Measurements from ENCODE around the gene PTPRE.

Gene PTPRE

DNA sequence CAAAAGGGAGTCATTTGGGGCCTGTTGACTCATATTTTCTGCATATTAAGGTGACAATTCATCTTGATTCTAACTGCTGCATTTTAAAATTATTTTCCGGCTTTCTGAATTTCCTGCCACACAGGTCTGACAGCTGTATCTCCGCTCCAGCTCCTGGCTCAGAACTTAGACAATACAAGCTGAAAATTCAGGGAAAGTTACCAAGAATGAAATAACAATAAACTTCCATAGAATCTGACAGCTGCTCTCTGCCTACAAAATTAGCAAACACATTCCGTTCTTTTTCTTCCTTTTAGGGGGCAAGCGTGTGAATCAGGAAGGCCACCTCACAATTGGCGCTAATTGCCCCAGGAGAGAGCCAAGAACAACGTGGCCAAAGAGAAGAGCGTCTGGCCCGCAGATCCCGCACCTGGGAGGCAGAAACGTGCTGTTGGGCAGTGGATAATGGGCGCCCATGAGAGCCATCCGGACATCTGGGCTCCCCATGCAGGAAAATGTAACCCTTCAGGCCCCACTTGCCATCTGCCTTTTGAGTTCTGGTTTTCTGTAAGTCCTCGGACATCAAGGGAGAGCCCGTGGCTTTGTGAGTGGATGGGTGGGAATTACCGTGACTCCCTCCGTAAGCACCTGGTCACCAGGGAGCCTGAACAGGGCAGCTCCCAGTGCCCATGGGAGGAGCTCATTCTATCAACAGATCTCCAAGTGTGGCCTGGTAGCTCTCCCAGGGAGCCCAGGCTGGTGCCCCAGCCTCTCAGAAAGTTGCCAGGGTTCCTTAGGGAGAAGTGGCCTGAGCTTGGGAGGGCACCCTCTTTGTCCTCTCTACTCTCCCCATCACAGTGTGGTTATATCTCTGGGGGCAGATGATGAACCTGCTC, 19.1 kb upstream of the PTPRE start:
- Histone ChIP-seq H3K27ac (no peak overlapping the region), H3K36me3 (ENCODE audit: insufficient read depth, low read length) (no peaks in the 10 kb centered on the region), H3K9me3 (ENCODE audit: low read depth, low read length) (no peaks in the 10 kb centered on the region), H3K9ac (ENCODE audit: insufficient read length) (no peak overlapping the region), H3K4me3 (no peak overlapping the region)
- TF ChIP-seq EZH2 (IDR thresholded peaks at IDR 0.05): no peak
- TF ChIP-seq FOXP2 (optimal IDR thresholded peaks at IDR 0.05; ENCODE audit: control extremely low read depth, extremely low read length, insufficient read depth): no peak
- DNase-seq (ENCODE audit: low read depth, low spot score): no peak

DNA sequence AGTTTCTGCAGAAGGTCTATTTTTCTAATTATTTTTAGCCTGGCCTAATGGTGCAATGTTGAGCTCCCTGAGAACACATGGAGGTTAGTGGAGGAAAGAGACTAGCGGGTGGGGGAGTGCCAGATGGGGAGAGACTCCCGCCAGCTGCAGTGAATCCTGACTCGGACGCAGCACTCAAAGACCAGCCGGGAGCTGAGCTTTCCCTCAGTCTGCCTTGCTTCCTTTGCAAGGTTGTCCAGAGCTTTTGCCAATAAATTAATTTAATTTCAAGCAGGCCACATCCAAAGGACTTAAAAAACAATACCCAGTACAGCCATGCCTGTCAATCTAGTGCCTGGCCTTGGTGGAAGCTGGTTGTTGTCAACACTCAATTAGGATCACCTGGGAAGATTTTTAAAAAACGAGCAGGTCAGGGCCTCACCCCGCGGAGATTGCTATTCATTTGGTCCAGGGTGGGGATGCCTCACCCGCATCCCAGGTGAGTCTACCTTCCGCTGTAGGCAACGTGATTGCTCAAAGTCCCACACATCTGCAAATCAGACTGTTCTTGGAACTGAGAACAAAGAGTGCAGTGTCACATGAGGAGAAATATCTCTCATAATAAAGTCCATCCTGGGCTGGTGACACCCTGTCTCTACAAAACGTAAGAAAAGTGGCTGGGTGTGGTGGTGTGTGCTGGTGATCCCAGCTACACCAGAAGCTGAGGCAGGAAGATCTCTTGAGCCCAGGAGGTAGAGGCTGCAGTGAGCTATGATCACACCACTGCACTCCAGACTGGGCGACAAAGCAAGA, 18.2 kb upstream of the PTPRE start:
- no peak overlapping the region for H3K4me3 ChIP-seq
- H3K9ac ChIP-seq (ENCODE audit: insufficient read length): no peak overlapping the region
- DNase-seq (ENCODE audit: low read depth, low spot score): no peak
- H3K9me3 ChIP-seq (ENCODE audit: low read depth, low read length): no peaks in the 10 kb centered on the region
- no peaks in the 10 kb centered on the region for H3K36me3 ChIP-seq (ENCODE audit: insufficient read depth, low read length)
- TF ChIP-seq FOXP2 (optimal IDR thresholded peaks at IDR 0.05; ENCODE audit: control extremely low read depth, extremely low read length, insufficient read depth): no peak
- no peak for TF ChIP-seq EZH2 (IDR thresholded peaks at IDR 0.05)
- no peak for TF ChIP-seq POLR2AphosphoS5 (IDR thresholded peaks at IDR 0.05; ENCODE audit: borderline replicate concordance, low read depth, low read length)
- H3K27ac ChIP-seq: no peak overlapping the region

DNA sequence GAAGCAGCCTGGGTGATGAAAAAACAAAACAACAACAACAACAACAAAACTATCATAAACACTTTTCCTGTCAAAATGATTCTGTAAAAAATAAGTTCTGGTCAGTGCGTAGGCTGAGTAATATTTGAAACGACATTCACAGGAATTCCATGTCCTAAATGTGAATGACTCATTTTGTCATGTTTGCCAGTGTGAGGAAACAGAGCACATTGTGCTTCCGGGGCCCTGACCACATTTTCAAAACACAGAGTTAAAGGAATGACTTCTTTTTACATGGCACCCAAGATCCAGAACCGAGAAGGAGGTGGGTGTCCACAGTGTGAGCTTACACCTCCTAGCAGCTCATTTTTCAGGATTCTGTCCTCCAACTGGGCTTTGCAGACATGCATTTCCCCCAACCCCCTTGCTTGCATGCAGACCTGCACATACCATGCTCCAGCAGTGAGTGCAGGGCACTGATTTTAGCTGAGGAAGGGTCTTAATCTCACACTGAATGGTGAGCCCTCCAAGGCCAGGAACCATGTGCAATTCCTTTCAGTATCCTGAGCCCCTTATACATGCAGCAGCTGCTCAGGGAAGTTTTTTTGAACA, 17.2 kb upstream of the PTPRE start:
- Histone ChIP-seq H3K36me3 (ENCODE audit: insufficient read depth, low read length) (no peaks in the 10 kb centered on the region), H3K9me3 (ENCODE audit: low read depth, low read length) (no peaks in the 10 kb centered on the region), H3K9ac (ENCODE audit: insufficient read length) (no peak overlapping the region), H3K4me3 (no peak overlapping the region), H3K27ac (no peak overlapping the region)
- DNase-seq (ENCODE audit: low read depth, low spot score): no peak
- no peak for TF ChIP-seq POLR2AphosphoS5 (IDR thresholded peaks at IDR 0.05; ENCODE audit: borderline replicate concordance, low read depth, low read length)
- TF ChIP-seq EZH2 (IDR thresholded peaks at IDR 0.05): no peak

DNA sequence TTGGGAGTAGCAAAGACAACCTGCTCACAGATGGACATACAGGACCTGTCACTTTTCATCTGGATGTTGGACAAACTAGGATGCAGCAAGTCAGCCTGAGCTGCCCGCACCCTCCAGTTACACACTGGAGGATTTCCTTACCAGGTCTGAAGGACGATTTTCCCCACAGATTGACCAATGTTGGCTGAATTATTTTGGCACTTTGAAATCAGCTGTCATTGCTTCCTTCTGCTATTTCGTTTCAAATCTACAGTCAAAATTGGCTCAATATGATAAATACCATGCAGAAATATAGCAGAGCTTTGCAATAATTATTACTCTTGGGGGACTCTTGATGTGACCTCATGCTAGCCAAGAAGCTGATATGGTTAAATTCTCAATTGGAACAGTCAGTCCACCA, 16.7 kb upstream of the PTPRE start:
- H3K36me3 ChIP-seq (ENCODE audit: insufficient read depth, low read length): no peaks in the 10 kb centered on the region
- no peak for TF ChIP-seq FOXP2 (optimal IDR thresholded peaks at IDR 0.05; ENCODE audit: control extremely low read depth, extremely low read length, insufficient read depth)
- TF ChIP-seq POLR2AphosphoS5 (IDR thresholded peaks at IDR 0.05; ENCODE audit: borderline replicate concordance, low read depth, low read length): no peak
- no peak for TF ChIP-seq EZH2 (IDR thresholded peaks at IDR 0.05)
- no peaks in the 10 kb centered on the region for H3K9me3 ChIP-seq (ENCODE audit: low read depth, low read length)
- no peak for DNase-seq (ENCODE audit: low read depth, low spot score)
- no peak overlapping the region for H3K4me3 ChIP-seq
- no peak overlapping the region for H3K27ac ChIP-seq
- no peak overlapping the region for H3K9ac ChIP-seq (ENCODE audit: insufficient read length)

DNA sequence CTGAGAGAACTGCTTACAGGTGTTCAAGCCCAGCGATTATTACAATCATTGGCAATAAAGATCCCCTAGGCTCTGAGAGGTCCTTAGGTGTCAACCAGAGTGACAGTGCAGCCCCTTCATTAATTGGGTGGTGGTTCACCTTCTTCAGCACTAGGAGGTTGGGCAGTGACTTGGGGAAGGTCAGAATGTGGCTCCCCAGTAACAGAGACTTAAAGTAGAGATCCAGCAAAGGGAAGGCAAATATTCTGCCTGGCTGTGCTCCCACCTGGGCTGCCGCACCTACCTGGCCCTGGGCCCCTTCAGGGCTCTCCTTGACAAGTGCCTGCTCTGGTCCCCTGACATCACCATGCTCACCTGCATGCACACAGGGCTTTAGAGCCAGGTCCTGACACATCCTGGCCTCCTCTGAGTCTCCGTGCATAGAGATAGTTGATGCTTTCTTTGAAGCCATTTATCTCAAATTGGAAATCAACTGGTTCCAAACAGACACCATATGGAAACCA, 16.0 kb upstream of the PTPRE start:
- no peak for TF ChIP-seq POLR2AphosphoS5 (IDR thresholded peaks at IDR 0.05; ENCODE audit: borderline replicate concordance, low read depth, low read length)
- no peak for TF ChIP-seq EZH2 (IDR thresholded peaks at IDR 0.05)
- no peak for TF ChIP-seq FOXP2 (optimal IDR thresholded peaks at IDR 0.05; ENCODE audit: control extremely low read depth, extremely low read length, insufficient read depth)
- no peaks in the 10 kb centered on the region for H3K9me3 ChIP-seq (ENCODE audit: low read depth, low read length)
- H3K9ac ChIP-seq (ENCODE audit: insufficient read length): no peak overlapping the region
- no peaks in the 10 kb centered on the region for H3K36me3 ChIP-seq (ENCODE audit: insufficient read depth, low read length)
- no peak for DNase-seq (ENCODE audit: low read depth, low spot score)
- no peak overlapping the region for H3K4me3 ChIP-seq
- no peak overlapping the region for H3K27ac ChIP-seq

DNA sequence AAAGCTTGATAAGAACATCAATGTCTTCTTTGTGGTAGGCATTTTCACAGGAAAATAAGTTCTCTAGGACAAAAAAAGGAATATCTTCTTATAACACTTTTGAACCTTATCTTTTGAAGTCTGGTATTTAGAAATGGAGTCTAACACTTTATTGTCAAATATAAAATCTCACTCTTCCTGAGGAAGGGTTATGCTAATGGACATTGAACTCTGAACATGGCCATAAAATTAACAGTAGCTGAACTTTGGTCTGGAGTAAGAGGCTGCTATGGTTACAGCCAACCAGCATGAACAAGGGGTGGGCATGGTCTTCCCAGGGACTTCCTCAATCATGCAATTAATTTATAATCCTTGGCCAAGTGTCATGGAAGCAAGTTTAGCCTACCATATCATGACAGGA, 14.2 kb upstream of the PTPRE start, which contains the start of gene CLRN3:
TSS of gene CLRN3 (minus strand) at position 199 of the 400 bp plus-strand sequence. CDS start at position 42, 157 bp downstream.
- Histone ChIP-seq H3K4me3 (no peak within 1 kb of the TSS), H3K36me3 (ENCODE audit: insufficient read depth, low read length) (no peaks in the 10 kb centered on the region), H3K9ac (ENCODE audit: insufficient read length) (no peak within 1 kb of the TSS), H3K27ac (no peak within 1 kb of the TSS), H3K9me3 (ENCODE audit: low read depth, low read length) (no peaks in the 10 kb centered on the region)
- TF ChIP-seq POLR2AphosphoS5 (IDR thresholded peaks at IDR 0.05; ENCODE audit: borderline replicate concordance, low read depth, low read length): no peak
- DNase-seq (ENCODE audit: low read depth, low spot score): no peak

DNA sequence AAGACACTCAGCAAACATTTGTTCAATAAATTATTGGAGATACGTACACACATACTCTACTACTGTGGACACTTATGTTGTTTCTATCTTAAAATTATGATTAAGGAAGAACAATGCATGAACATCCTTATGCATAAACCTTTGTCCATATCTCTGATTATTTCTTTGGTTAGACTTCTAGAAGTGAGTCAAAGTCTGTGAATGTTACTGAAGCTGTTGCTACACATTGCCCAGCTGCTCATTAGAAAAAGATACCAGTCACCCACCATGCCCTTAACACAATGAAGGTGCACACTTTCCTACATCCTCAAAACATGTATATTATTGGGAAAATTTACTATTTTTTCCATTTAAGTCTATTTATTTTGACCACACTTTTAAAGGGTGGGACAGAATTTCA, 12.8 kb upstream of the PTPRE start:
- TF ChIP-seq FOXP2 (optimal IDR thresholded peaks at IDR 0.05; ENCODE audit: control extremely low read depth, extremely low read length, insufficient read depth): no peak
- TF ChIP-seq EZH2 (IDR thresholded peaks at IDR 0.05): no peak
- no peak for TF ChIP-seq POLR2AphosphoS5 (IDR thresholded peaks at IDR 0.05; ENCODE audit: borderline replicate concordance, low read depth, low read length)
- no peak for DNase-seq (ENCODE audit: low read depth, low spot score)
- H3K27ac ChIP-seq: no peak overlapping the region
- no peak overlapping the region for H3K9ac ChIP-seq (ENCODE audit: insufficient read length)
- no peak overlapping the region for H3K4me3 ChIP-seq
- no peaks in the 10 kb centered on the region for H3K36me3 ChIP-seq (ENCODE audit: insufficient read depth, low read length)
- H3K9me3 ChIP-seq (ENCODE audit: low read depth, low read length): no peaks in the 10 kb centered on the region

DNA sequence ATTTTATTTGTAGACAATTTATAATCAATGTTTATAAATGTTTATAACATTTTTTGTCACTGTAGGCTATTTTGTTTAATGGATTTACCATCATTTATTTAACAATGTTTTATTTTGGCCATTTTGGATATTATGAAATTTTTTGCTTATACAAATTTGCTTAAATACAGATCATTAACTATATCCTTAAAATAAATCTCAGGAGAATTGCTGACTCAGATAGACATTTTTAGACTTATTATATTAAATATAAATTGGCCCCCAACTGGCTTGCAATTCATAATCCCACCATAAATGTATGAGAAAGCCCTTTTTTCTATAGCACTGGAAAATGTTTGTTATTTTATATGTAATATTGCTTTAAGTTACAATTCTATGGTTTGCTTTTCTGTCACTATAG, 10.3 kb upstream of the PTPRE start:
- DNase-seq (ENCODE audit: low read depth, low spot score): no peak
- Histone ChIP-seq H3K27ac (no peak overlapping the region), H3K9ac (ENCODE audit: insufficient read length) (no peak overlapping the region), H3K9me3 (ENCODE audit: low read depth, low read length) (no peaks in the 10 kb centered on the region), H3K36me3 (ENCODE audit: insufficient read depth, low read length) (no peaks in the 10 kb centered on the region), H3K4me3 (no peak overlapping the region)
- TF ChIP-seq FOXP2 (optimal IDR thresholded peaks at IDR 0.05; ENCODE audit: control extremely low read depth, extremely low read length, insufficient read depth): no peak
- no peak for TF ChIP-seq POLR2AphosphoS5 (IDR thresholded peaks at IDR 0.05; ENCODE audit: borderline replicate concordance, low read depth, low read length)
- TF ChIP-seq EZH2 (IDR thresholded peaks at IDR 0.05): no peak
